ENCODE results near the gene NTPCR.
"Not testable (repeated sequence)": the region's sequence is repeated elsewhere in the genome, so short reads cannot be mapped to it uniquely, and the experiment has no call there.

NTPCR gene, protein sequence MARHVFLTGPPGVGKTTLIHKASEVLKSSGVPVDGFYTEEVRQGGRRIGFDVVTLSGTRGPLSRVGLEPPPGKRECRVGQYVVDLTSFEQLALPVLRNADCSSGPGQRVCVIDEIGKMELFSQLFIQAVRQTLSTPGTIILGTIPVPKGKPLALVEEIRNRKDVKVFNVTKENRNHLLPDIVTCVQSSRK

GRCh38 chr1:232950197-232951176, at the start of gene NTPCR:
NTPCR (plus strand) TSS chr1:232950611; CDS start chr1:232950711, 100 bp downstream.
- peak; percentile 87 to 92 for DNase-seq

DNA sequence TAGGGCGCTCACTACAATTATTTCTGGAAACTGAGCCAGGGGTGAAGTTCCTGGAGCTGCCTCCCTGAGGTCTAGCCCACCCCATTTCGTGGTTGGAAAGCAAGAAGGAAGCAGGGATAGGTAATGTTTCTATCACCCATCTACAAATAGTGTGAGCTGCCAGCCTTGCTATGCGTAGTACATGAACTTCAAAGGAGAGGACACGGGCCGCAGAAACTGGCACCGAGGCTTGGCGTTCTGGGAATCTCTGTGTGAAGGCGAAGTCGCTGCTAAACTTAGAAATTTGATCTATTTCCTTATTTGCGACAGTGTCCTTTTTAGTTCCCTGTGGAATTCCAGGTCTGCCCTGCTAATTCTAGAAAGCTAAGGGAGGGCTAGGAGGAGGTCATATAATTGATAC, 49.6 kb upstream of the NTPCR start:
- DNase-seq, result no peak

DNA sequence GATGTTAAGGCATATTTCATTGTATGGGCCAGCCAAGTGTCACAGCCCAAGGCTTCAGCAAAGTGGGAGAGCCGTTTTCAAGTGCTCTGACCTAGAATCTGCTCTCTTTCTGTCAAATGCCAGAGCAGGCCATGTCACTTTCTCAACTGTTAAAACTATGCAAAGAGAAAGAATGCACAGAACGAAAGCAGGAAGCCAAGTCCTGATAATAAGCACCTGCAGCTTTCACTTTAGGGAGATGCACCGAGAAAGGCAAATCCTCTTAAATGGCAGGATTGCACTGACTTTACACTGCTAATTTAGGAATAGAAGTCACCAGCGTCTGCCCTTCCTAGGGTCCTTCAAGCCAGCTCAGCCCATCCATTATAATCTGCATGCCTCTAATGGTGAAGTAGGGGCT, 49.2 kb upstream of the NTPCR start:
- no peak for DNase-seq

DNA sequence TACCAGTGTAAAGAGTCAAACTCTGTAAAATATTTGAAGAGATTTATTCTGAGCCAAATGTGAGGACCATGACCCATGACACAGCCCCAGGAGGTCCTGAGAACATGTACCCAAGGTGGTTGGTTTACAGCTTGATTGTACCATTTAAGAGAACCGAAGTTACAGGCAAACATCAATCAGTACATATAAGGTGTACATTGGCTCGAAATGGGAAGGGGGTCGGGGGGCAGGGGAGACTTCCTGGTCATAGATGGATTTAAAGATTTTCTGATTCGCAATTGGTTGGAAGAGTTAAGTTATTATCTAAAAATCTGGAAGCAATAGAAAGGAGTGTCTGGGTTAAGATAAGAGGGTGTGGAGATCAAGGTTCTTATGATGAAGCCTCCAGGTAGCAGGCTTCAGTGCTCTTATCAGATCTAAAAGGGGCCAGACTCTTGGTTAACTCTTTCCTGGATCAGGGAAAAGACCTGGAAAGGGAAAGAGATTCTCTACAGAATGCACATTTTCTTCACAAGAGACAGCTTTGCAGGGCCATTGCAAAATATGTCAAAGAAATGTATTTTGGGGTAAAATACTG, 47.5 kb upstream of the NTPCR start:
- DNase-seq, result no peak

DNA sequence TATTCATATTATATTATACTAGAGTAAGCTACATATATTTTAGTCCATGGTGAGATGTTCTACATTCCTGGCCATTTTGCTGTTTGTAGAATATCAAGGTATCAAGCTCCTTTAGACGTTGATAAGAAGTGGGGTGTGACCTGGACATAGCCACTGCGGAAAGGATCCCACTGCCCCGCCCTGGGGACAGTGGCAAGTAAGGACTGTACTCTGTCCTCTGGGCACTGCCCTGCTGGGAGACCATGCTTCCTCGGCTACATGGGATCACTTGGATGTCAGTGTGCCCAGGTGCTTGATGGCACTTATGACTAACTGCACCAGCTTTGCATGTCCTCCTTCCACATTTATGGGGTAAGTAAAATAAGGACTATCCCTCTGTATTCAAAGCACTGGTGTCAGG, 46.3 kb upstream of the NTPCR start:
- no peak for DNase-seq

GRCh38 chr1:232904566-232904965, 45.8 kb upstream of the NTPCR start:
- DNase-seq, result no peak

- DNase-seq, result no peak
These were observed 44.9 kb upstream of the NTPCR start for GRCh38 chr1:232905331-232906034.

- no peak for DNase-seq
These were observed 44.0 kb upstream of the NTPCR start for GRCh38 chr1:232906441-232906840.

- no peak for DNase-seq
These were observed 41.6 kb upstream of the NTPCR start for GRCh38 chr1:232908831-232909230.

GRCh38 chr1:232909752-232910151, 40.7 kb upstream of the NTPCR start:
- DNase-seq, result no peak

DNA sequence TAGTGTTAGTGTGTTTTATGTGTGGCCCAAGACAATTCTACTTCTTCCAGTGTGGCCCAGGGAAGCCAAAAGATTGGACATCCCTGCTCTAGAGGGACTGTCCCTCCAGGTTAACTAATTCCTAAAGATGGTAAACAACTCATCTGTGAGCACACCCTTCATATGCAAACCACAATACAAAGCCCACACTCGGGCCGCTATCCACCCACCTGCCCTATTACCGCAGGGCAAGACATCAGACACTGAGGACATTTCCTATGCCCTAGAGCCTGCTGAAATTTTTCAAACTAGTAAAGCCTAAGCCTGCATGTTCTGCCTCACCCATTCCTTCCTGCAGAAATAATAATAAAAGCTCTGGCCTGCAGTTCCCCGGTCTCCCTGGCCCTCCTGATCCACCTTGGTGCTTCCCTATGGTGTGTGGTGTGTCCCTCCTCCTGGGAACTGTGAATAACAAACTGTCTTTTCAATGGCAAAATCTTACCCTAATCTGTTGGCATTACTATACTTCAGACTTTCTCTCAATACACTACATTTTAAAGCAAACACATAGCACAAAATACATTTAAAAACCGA, 39.3 kb upstream of the NTPCR start:
- no peak for DNase-seq

DNA sequence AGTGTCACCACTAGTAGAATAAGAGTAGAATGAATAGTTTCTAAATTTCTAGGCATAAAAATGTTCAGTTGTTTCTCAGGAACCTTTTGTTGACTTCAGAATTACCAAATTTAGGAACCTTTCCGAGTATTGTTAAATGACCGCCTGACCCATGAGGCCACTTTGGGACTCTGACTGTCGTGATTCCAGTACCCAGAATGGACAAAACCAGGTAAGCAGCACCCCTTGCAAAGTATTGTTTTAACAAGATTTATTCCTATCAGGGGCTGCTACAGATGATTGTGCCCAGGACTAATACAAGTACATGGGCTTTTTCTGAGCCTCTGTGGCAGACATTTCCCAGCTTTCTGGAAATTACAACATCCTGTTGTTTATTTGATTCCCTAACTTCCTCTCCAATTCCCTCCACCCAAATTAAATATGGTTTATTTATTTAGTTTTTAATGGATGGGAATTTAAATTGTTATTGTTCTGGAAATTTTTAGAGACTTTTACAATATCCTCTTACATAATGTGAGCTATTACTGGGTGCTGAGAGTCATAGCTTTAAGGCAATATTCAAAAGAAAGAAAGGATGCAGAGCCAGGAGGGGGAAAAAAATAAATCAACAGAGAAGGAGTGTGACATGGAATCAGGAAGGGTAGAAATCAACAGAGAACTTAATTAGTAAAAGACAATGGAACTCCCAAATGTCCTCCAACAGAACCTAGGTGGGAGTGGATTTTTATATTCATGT, 37.4 kb upstream of the NTPCR start:
- DNase-seq, result no peak

DNA sequence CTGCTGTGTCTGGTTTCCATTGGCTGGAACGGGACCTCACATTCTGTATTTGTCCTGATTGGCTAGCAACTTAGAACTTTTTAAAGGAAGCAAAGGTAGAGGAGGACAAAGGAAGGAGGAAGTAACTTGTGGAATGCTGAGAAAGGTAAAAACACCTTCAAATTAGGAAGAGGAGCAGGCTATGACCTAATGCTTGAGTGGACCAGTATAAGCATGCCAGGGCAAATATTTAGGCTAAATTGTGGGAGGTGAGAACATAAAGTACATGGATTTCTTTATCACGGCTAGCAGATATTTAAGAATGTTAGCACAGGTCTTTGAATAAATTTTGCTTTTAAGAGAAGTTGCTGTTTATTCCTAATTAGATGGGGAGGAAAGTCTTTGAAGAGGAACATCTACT, 36.1 kb upstream of the NTPCR start:
- not testable (repeated sequence) for DNase-seq

DNA sequence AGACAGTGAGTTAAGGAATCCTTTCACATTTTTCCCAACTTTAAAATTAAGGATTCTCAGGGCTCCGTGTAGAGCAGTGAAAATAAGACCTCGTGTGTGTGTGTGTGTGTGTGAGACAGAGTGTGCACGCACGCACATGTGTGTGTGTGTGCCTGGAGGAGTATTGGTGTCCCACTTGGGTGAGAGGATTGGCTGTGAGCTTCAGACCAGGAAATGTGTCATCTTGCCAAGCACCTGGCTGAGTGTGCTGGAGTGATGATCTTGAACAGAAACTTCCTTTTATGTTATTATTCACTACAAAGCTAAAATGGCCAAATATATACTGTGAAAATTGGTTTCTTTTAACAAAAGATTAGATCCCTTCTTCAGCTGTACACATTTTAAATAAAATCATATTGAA, 35.2 kb upstream of the NTPCR start:
- DNase-seq, result no peak

- no peak for DNase-seq
These were observed 33.4 kb upstream of the NTPCR start for GRCh38 chr1:232917053-232917452.

DNA sequence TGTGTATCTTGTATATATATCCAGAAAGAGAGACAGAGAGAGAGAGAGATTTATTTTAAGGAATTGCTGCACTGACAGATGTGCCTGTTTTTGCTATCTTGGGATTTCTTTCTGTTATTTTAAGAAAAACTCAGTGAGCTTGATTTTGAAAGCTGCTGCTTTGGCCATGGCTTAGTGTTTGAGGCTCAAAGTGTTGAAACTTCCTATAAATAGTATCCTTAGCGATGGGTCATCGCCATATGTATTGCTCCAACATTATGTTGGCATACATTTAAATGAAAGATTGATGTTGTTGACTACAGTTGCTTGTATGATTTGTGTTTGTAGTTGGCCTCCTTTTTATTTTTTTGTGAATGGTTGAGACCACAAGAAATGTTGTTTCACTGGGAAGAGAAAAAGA, 29.0 kb upstream of the NTPCR start:
- DNase-seq, result no peak

DNA sequence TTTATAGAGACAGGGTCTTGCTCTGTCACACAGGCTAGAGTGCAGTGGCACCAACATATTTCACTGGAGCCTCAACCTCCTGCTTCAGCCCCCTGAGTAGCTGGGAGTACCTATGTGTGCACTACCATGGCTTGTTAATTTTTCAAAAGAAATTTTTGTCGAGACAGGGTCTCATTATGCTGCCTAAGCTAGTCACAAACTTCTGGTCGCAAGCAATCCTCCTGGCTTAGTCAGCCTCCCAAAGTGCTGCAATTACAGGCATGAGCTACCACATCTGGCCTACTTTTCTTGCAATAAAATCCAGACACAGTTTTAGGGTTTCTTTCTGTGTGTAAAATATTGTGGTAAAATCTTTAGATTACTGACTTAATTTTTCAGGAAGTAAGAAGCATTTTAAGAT, 27.9 kb upstream of the NTPCR start:
- no peak for DNase-seq

DNA sequence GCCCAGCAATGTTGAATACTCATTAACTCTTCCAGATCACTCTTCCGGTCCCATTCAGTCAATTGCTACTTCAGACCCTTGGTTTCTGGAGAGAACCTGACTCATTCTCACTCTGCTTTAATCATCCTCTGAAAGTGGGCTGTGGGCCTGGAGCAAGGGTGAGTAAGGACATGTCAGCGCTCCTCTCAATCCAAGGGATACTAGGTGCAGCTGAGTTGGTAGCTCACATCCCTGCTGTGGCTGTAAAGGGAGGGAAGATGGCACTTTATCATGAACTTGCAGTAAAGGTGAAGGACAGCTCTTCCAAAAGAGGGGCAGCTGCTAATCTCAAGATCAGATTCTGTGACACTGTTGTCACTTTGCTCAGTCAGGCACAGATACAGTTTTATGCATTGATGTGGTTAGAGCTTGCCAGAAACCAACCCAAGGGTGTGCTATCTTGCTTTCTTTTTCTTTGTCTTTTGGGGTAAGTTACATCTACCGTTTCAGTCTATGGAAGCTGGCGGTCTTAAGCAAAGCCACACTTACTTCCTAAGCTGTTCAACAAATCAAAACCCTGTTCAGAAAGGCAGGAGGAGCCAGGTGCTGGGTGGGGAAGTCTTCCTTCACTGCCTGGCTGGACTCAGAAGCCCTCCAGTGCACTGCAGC, 26.5 kb upstream of the NTPCR start:
- no peak for DNase-seq

DNA sequence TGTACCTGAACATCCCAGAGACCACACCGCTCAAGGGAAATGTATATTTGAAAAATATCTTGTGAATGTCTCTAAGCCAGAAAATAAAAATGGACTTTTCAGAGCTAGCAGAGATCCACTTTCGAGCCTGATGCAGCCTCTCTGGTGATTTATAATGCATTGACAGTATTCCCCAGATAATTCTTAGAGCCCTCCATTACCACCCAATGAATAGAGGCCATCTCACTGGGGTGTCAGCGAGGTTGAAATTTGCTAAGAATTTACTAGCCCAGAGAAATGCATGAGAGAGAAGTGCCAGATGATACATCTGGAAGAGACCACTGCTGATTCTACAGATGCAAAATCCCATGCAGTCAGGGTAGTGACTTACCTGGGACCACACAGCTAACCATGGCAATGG, 25.5 kb upstream of the NTPCR start:
- DNase-seq, result no peak

- no peak for DNase-seq
These were observed 24.8 kb upstream of the NTPCR start for GRCh38 chr1:232925421-232926220.

DNA sequence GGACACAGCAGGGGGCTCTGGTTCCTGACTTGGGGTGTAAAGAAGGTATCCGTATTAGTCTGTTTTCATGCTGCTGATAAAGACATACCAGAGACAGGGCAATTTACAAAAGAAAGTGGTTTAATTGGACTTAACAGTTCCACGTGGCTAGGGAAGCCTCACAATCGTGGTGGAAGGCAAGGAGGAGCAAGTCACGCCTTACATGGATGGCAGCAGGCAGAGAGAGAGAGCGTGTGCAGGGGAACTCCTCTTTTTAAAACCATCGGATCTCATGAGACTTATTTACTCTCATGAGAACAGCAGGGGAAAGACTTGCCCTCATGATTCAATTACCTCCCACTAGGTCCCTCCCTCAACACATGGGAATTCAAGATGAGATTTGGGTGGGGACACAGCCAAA, 23.2 kb upstream of the NTPCR start:
- not testable (repeated sequence) for DNase-seq

Data from NCI-H1930 (cell line).